Stimulated activated CD8-positive, alpha-beta memory T cell treated with anti-CD3 and anti-CD28 coated beads, Interleukin-12 subunit alpha, Interleukin-12 subunit beta, amount 100 ng/mL, for 24 hours (primary cell): Measurements from ENCODE around the gene CCL4L2.
"Not testable (repeated sequence)": the region's sequence is repeated elsewhere in the genome, so short reads cannot be mapped to it uniquely, and the experiment has no call there.

ENCODE experiments used
- DNase-seq: peaks from one replicate; pipeline ENCODE4 v3.0.0-alpha.2; 2020; ENCODE audit errors: extremely low read depth

CCL4L2 gene

GRCh38 chr17:36210439-36211211 is at the start of gene CCL4L2:
TSS of gene CCL4L2 (plus strand) at chr17:36211063.
- DNase-seq: not testable (repeated sequence)

- not testable (repeated sequence) for DNase-seq
These were observed 42.0 kb upstream of the CCL4L2 start for GRCh38 chr17:36168836-36169235.

- not testable (repeated sequence) for DNase-seq
These were observed 34.3 kb upstream of the CCL4L2 start, which contains the start of gene TBC1D3B for GRCh38 chr17:36176536-36176935. TSS of gene TBC1D3B (minus strand) at chr17:36176636. CDS start at chr17:36175050, 1,586 bp downstream.

GRCh38 chr17:36181446-36182175 is 29.3 kb upstream of the CCL4L2 start:
- DNase-seq: not testable (repeated sequence)

- no peak for DNase-seq
These were observed 28.5 kb upstream of the CCL4L2 start for GRCh38 chr17:36182176-36183000.

- no peak for DNase-seq
These were observed 27.6 kb upstream of the CCL4L2 start for GRCh38 chr17:36183001-36183971.

- DNase-seq: no peak
These were observed 26.7 kb upstream of the CCL4L2 start for GRCh38 chr17:36184023-36184765.

- DNase-seq: no peak
These were observed 25.4 kb upstream of the CCL4L2 start for GRCh38 chr17:36185416-36185815.

GRCh38 chr17:36186810-36187763 is 23.8 kb upstream of the CCL4L2 start:
- DNase-seq: not testable (repeated sequence)

GRCh38 chr17:36187943-36188665 is 22.8 kb upstream of the CCL4L2 start:
- not testable (repeated sequence) for DNase-seq

- DNase-seq: no peak
These were observed 22.0 kb upstream of the CCL4L2 start for GRCh38 chr17:36188891-36189306.

GRCh38 chr17:36189993-36190392 is 20.9 kb upstream of the CCL4L2 start:
- DNase-seq: not testable (repeated sequence)

- not testable (repeated sequence) for DNase-seq
These were observed 20.1 kb upstream of the CCL4L2 start for GRCh38 chr17:36190549-36191330.

GRCh38 chr17:36193216-36193775 is 17.6 kb upstream of the CCL4L2 start:
- no peak for DNase-seq

GRCh38 chr17:36194147-36194831 is 16.6 kb upstream of the CCL4L2 start:
- not testable (repeated sequence) for DNase-seq

- DNase-seq: not testable (repeated sequence)
These were observed 15.9 kb upstream of the CCL4L2 start for GRCh38 chr17:36194832-36195433.
